ENCODE data around the gene TSGA10IP. TPM values are rescaled to one million over a fixed set of nuclear protein-coding genes. Genes with fewer than 3 reads are reported as not detected.
A peak's percentile ranks its signal among the peaks of the same experiment; 100 is the strongest.

Gene TSGA10IP
- polyA plus RNA-seq, 1 experiment = not detected

- ChIA-PET CTCF (interaction anchor here (0.6 to 3.1 kb wide), 3 partner anchors 73 to 298 kb away, joined by 4 to 21 read pairs (median 8); partner anchors contain the start of gene FIBP), POLR2A (interaction anchor here (1.0 to 1.6 kb wide), 5 partner anchors 10 to 102 kb away, joined by 3 to 5 read pairs (median 5); partner anchors contain the start of genes BANF1, CCDC85B and EIF1AD)
- Histone ChIP-seq H3K9me3 (ENCODE audit: control insufficient read depth, insufficient read depth, low read length) (no peaks in the 10 kb centered on the region; the same call in 1 of the 2 replicates), H3K4me3 (ENCODE audit: low read depth, low read length) (peak within 1 kb of the TSS; percentile 89), H3K27ac (ENCODE audit: low read depth, low read length) (peak within 1 kb of the TSS; percentile 85), H3K27me3 (ENCODE audit: control insufficient read depth, insufficient read depth, low read length) (no peaks in the 10 kb centered on the region)
- DNase-seq (ENCODE audit: low read depth, low spot score) = peak; percentile 95
- no peak for TF ChIP-seq CTCF (IDR thresholded peaks at IDR 0.05; ENCODE audit: low read depth, low read length)
These were observed 16.2 kb downstream of the TSGA10IP start, which contains the start of gene SART1 for GRCh38 chr11:65961267-65962140. SART1 (plus strand) TSS chr11:65961734; CDS start chr11:65961781, 47 bp downstream.

GRCh38 chr11:65962141-65962564, 16.9 kb downstream of the TSGA10IP start:
- peak overlapping the region; percentile 21 for H3K27ac ChIP-seq (ENCODE audit: low read depth, low read length)
- H3K4me3 ChIP-seq (ENCODE audit: low read depth, low read length) = peak overlapping the region; percentile 89
- ChIA-PET CTCF (interaction anchor here (0.6 to 3.1 kb wide), 2 partner anchors 74 to 298 kb away, joined by 4 to 21 read pairs; partner anchors contain the start of gene FIBP), POLR2A (interaction anchor here (1.1 to 1.6 kb wide), 3 partner anchors 9 to 47 kb away, joined by 4 to 5 read pairs (median 5); partner anchors contain the start of genes BANF1 and EIF1AD)
- TF ChIP-seq CTCF (IDR thresholded peaks at IDR 0.05; ENCODE audit: low read depth, low read length) = no peak
- H3K9me3 ChIP-seq (ENCODE audit: control insufficient read depth, insufficient read depth, low read length) = no peaks in the 10 kb centered on the region; the same call in 1 of the 2 replicates
- no peaks in the 10 kb centered on the region for H3K27me3 ChIP-seq (ENCODE audit: control insufficient read depth, insufficient read depth, low read length)
- no peak for DNase-seq (ENCODE audit: low read depth, low spot score)

- Histone ChIP-seq H3K4me3 (ENCODE audit: low read depth, low read length) (no peak overlapping the region), H3K27ac (ENCODE audit: low read depth, low read length) (no peak overlapping the region), H3K27me3 (ENCODE audit: control insufficient read depth, insufficient read depth, low read length) (no peaks in the 10 kb centered on the region), H3K9me3 (ENCODE audit: control insufficient read depth, insufficient read depth, low read length) (no peaks in the 10 kb centered on the region; the same call in 1 of the 2 replicates)
- TF ChIP-seq CTCF (IDR thresholded peaks at IDR 0.05; ENCODE audit: low read depth, low read length) = no peak
- no peak for DNase-seq (ENCODE audit: low read depth, low spot score)
- ChIA-PET CTCF (no interaction called here), POLR2A (no interaction called here)
These were observed 19.6 kb downstream of the TSGA10IP start for GRCh38 chr11:65964906-65965305.

GRCh38 chr11:65965986-65966762, 20.9 kb downstream of the TSGA10IP start:
- ChIA-PET CTCF (interaction anchor here (0.8 to 1.4 kb wide), 2 partner anchors 26 to 82 kb away, joined by 3 read pairs; no protein-coding TSS in a partner anchor), POLR2A (no interaction called here)
- Histone ChIP-seq H3K9me3 (ENCODE audit: control insufficient read depth, insufficient read depth, low read length) (no peaks in the 10 kb centered on the region; the same call in 1 of the 2 replicates), H3K27ac (ENCODE audit: low read depth, low read length) (no peak overlapping the region), H3K27me3 (ENCODE audit: control insufficient read depth, insufficient read depth, low read length) (no peaks in the 10 kb centered on the region), H3K4me3 (ENCODE audit: low read depth, low read length) (no peak overlapping the region)
- TF ChIP-seq CTCF (IDR thresholded peaks at IDR 0.05; ENCODE audit: low read depth, low read length) = no peak
- DNase-seq (ENCODE audit: low read depth, low spot score) = no peak
